Measurements from ENCODE around the gene COMMD3. TPM values are rescaled to one million over a fixed set of nuclear protein-coding genes. Genes with fewer than 3 reads are reported as not detected.
"Not testable (repeated sequence)": the region's sequence is repeated elsewhere in the genome, so short reads cannot be mapped to it uniquely, and the experiment has no call there.

COMMD3 gene
- polyA plus RNA-seq, 3 donors, result 91.7 to 99.9 (median 95.8) TPM

DNA sequence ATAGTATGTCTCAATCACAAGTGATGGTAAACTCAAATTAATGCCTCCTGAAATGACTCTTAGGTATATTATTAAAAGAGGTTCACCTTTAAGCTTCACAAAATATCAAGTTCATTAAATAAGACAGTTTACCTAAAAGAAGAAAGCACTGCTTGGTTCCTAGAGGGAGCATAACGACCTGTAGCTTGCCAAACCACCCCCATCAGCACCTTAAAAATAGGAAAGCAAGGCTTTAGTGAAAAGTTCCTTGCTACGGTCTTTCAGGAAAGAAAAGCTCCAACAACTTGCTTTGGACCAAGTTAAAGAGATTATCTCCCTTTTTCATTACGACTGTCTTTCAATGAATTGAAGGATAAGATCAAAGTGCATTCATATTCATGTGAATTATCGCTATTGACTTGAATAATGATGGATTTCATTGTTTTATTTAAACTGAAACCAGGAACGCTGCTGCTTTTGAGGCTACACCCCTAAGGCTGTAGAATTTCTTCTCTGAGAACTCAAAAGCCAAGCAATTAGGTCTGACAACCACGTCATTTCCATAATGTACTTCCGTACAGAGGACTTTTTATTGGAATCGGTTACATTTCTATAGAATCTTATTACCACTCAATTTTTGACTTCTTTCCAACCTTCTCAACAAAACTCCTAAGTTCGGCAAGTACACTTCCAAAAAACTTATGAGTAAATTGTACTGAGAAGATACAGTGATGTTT lies 22.2 kb downstream of the COMMD3 start:
- no peak for DNase-seq (ENCODE audit: low read depth in 3 of 3, low spot score in 2 of 3)

DNA sequence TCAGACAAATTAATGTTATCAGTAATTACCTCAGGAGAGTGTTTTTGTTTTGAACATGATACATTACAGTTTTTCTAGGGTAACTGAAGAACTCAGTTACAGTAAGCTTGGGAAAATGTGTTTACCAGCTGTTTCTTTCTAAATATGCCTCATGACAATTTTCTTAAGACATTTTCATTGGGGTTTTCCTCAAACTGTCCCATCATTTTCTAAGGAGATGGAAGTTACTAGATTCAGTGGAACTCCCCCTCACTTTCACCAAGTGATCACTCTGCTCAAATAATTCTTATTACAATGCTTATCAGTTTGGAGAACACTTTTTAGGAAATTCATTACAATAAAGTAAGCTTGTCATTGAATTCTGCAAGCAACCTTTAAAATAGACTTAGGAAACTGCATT lies 22.7 kb downstream of the COMMD3 start:
- no peak for DNase-seq (ENCODE audit: low read depth in 3 of 3, low spot score in 2 of 3)

DNA sequence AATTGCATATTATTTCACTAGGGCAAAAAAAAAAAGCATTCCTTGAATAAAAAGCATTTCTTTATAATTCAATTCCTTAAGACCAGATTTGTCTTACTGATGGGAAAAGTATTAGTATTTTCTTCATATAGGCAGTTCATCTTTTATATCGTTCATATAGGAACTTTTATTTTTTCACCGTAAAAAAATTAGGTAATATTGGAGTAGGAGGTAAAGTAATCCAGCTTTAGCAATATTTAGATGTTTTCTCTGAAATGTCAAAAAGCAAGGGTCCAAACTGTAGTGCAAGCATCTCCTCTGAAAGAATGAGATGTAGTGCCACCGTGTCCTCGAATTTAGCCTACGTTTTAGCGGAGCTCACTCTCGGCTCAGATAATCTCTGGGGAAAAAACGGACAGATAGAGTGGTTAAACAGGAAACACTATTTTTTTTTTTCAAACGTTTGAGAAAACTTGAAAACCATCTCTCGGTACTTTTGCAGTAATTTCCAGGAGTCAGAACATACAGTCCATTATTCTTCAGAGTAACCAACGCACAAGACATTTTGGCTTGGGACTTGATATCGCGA lies 23.7 kb downstream of the COMMD3 start:
- DNase-seq (ENCODE audit: low read depth in 3 of 3, low spot score in 2 of 3), result no peak

- no peak for DNase-seq (ENCODE audit: low read depth in 3 of 3, low spot score in 2 of 3)
These were observed 24.4 kb downstream of the COMMD3 start for GRCh38 chr10:22340329-22341189.

- DNase-seq (ENCODE audit: low read depth in 3 of 3, low spot score in 2 of 3), result no peak
These were observed 25.2 kb downstream of the COMMD3 start for GRCh38 chr10:22341190-22341925.

DNA sequence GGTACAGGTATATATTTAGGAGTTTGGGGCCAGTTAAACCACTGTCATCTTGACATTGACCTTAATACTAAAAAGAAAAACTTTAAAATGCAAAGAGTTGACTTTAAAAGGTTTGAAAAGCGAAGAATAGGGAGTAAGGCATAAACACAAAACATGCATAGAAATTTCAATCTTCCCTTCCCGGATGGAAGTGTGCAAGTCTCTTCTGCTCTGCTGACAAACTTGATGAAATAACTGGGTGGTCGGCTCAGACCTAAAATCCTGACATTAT lies 25.7 kb downstream of the COMMD3 start:
- no peak for DNase-seq (ENCODE audit: low read depth in 3 of 3, low spot score in 2 of 3)

DNA sequence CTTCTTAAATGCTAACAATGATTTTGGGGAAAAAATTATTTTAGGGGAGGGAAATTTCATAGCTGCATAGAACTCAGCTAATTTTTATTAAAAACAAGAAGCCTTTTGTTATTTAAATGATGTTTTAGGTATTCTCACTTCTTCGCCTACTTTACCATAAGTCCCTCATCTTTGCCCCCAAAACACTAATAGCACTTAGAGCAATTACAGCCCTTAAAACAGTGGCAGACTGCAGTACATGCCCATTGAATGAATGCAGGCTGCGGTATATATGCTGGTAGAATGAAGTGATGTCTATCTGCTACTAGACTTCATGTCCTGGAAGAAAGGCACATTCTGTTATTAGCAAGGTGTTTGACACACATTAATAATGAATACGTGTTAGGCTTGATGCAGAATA lies 26.2 kb downstream of the COMMD3 start:
- no peak for DNase-seq (ENCODE audit: low read depth in 3 of 3, low spot score in 2 of 3)

GRCh38 chr10:22343731-22344130 lies 27.5 kb downstream of the COMMD3 start:
- DNase-seq (ENCODE audit: low read depth in 3 of 3, low spot score in 2 of 3), result no peak

DNA sequence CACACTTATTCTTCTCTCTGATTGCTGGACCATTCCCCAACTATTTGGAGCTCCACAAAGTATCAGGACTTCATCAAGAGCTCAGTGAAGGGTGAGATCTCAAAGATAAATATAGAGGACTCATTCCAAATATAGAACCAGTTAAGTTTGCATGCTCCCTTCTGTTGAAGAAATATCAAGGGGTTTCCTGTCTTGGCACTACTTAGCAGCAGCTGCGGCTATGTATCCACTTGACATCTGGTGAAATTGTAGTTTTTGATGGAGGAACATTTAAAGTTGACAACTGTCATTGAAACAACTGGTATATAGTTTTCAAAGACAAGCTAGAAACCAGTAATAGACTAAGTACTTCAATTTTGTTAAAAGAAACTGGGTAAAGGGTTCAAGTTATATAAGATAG lies 28.1 kb downstream of the COMMD3 start:
- no peak for DNase-seq (ENCODE audit: low read depth in 3 of 3, low spot score in 2 of 3)

- DNase-seq (ENCODE audit: low read depth in 3 of 3, low spot score in 2 of 3), result no peak
These were observed 28.7 kb downstream of the COMMD3 start for GRCh38 chr10:22344781-22345300.

GRCh38 chr10:22345301-22346095 lies 29.3 kb downstream of the COMMD3 start, which contains the start of gene SPAG6:
Gene SPAG6, plus strand, starts transcription at chr10:22345496. Its CDS starts 116 bp downstream, at chr10:22345612.
- DNase-seq (ENCODE audit: low read depth in 3 of 3, low spot score in 2 of 3), result no peak

DNA sequence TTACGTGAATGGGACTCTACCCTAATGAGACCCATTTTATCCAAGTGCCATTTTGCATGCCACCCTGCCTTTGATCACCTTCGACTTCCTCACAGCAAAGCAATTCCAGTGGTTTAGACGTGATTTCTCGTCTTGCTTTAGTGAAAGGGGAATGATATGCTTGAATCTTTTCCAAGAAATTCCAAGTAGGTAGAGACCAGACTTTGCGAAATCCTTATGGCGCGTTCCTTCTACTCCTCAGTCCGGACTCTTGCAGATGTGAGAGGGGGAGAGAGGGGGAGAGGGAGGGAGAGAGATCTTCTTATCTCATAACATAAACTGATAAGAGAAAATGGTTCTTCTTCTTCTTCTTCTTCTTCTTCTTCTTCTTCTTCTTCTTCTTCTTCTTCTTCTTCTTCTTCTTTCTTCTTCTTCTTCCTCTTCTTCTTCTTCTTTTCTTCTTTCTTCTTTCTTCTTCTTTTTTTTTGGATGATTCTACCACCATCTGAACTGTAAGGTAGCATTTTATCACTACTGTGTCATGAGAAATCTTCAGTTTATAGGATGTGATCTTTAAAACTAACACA lies 30.0 kb downstream of the COMMD3 start:
- no peak for DNase-seq (ENCODE audit: low read depth in 3 of 3, low spot score in 2 of 3)

- no peak for DNase-seq (ENCODE audit: low read depth in 3 of 3, low spot score in 2 of 3)
These were observed 33.6 kb downstream of the COMMD3 start for GRCh38 chr10:22349755-22350154.

DNA sequence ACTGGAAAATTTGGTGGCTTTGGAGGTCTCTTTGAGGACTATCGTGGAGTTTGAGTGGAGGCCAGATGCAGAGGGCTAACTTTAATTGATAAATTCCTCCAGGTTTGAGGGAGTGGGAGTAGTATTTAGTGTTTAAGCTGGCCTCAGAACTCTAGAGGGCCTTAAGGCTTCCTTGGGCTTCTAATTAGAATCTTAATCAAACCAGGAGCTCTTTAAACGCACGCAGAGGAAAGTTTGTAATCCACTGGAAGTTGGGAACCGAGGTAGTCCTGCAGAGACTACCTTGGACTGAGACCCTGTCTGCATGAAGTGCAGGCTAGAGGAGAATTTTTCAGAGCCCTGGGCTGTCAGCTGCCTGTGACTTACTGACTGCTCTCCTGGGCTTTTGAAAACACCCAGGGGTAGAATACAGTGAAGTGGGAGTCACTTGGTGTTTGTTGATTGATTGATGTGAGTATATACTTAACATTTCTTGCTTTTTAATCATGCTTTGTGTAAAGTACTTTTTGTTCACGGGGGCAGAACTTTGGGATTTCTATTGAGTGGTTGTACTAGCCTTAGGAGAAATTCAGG lies 35.0 kb downstream of the COMMD3 start:
- DNase-seq (ENCODE audit: low read depth in 3 of 3, low spot score in 2 of 3), result no peak

DNA sequence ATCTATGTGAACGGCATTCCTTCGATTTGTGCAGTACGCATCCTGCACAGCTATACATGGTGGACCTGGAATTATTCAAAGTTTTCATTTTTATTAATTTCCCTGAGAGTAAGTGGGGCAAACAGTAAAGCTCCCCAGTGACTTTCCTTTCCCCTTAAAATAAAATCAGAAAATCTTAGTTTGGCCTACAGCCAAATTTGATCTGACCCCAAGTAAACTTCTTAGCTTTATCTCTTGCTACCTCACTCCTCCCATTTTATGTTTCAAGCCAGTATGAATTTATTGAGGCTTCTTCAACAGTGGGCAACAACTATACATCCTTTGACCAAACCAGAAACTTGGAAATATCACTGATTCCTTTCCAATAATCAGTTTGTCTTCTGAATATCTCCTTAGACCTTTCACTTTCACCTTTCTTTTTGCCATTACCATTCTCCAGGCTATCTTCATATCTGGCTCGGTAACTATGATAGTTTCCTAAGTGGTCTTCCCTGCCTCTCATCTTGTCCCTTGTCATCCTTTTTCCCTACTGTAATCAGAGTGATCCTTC lies 40.2 kb downstream of the COMMD3 start:
- DNase-seq (ENCODE audit: low read depth in 3 of 3, low spot score in 2 of 3), result no peak

DNA sequence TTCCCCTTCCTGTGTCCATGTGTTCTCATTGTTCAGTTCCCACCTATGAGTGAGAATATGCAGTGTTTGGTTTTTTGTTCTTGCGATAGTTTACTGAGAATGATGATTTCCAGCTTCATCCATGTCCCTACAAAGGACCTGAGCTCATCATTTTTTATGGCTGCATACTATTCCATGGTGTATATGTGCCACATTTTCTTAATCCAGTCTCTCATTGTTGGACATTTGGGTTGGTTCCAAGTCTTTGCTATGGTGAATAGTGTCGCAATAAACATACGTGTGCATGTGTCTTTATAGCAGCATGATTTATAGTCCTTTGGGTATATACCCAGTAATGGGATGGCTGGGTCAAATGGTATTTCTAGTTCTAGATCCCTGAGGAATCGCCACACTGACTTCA lies 41.6 kb downstream of the COMMD3 start:
- not testable (repeated sequence) for DNase-seq (ENCODE audit: low read depth in 3 of 3, low spot score in 2 of 3)

- no peak for DNase-seq (ENCODE audit: low read depth in 3 of 3, low spot score in 2 of 3)
These were observed 47.1 kb downstream of the COMMD3 start for GRCh38 chr10:22363305-22363704.

GRCh38 chr10:22364407-22365140 lies 48.4 kb downstream of the COMMD3 start:
- DNase-seq (ENCODE audit: low read depth in 3 of 3, low spot score in 2 of 3), result no peak
